Osteocyte (in vitro differentiated cells): ENCODE data around the gene WWC2. TPM values are rescaled to one million over a fixed set of nuclear protein-coding genes. Genes with fewer than 3 reads are reported as not detected.
A peak's percentile ranks its signal among the peaks of the same experiment; 100 is the strongest.

Source experiments
- DNase-seq: peaks from one replicate; pipeline ENCODE4 v3.0.0; 2021; ENCODE audit warnings: mixed read lengths; ENCODE audit not compliant: unreplicated experiment; ENCODE audit errors: extremely low spot score
- H3K27ac Mint-ChIP-seq: one replicate; pipeline ENCODE4 v1.8.0; 2021; ENCODE audit warnings: mild to moderate bottlenecking, mixed read lengths; ENCODE audit not compliant: unreplicated experiment
- H3K27me3 Mint-ChIP-seq: one replicate; pipeline ENCODE4 v1.8.0; 2021; ENCODE audit warnings: mixed read lengths; ENCODE audit not compliant: unreplicated experiment
- H3K36me3 Mint-ChIP-seq: one replicate; pipeline ENCODE4 v1.8.0; 2021; ENCODE audit warnings: mixed read lengths; ENCODE audit not compliant: unreplicated experiment
- H3K4me1 Mint-ChIP-seq: one replicate; pipeline ENCODE4 v1.8.0; 2021; ENCODE audit warnings: mixed read lengths; ENCODE audit not compliant: unreplicated experiment
- H3K4me3 Mint-ChIP-seq: one replicate; pipeline ENCODE4 v1.8.0; 2021; ENCODE audit warnings: mild to moderate bottlenecking, moderate library complexity, mixed read lengths; ENCODE audit not compliant: unreplicated experiment
- H3K9me3 Mint-ChIP-seq: one replicate; pipeline ENCODE4 v1.8.0; 2021; ENCODE audit warnings: mixed read lengths; ENCODE audit not compliant: unreplicated experiment
- total RNA-seq: library from RNA; stranded (reverse); gene quantifications from 2 replicates; pipeline ENCODE4 v1.2.1, GENCODE V29; 2021
- TF ChIP-seq, protein P1 (sequence below): fragments of 200-600 bp; sonication (generic); IDR thresholded peaks from 2 replicates; pipeline ENCODE4 v1.5.0; 2021; ENCODE audit warnings: antibody characterized with exemption, mild to moderate bottlenecking, moderate library complexity

WWC2 gene
- total RNA-seq, 1 donor from 2014 or later = 53.5 TPM

DNA sequence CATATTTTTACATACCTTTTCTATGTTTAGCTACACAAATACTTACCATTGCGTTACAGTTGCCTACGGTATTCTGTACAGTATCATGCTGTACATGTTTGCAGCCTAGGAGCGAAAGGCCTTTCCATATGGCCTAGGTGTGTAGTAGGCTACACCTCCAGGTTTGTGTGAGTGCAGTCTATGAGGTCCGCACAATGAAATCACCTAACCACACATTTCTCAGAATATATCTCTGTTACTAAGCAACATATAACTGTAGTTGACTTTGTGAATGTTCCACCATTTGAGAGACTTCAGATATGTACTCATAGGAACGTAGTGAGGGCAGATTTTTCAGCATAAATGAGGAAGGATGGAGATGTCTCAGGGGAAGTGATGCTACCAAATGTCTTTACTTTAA, 62.6 kb downstream of the WWC2 start:
- Mint-ChIP-seq H3K4me3 (no peak overlapping the region), H3K4me1 (peaks cover 51% of the 10 kb centered on the region), H3K27ac (no peak overlapping the region), H3K9me3 (no peaks in the 10 kb centered on the region), H3K36me3 (peaks cover 2% of the 10 kb centered on the region), H3K27me3 (no peaks in the 10 kb centered on the region)
- TF ChIP-seq, protein P1, sequence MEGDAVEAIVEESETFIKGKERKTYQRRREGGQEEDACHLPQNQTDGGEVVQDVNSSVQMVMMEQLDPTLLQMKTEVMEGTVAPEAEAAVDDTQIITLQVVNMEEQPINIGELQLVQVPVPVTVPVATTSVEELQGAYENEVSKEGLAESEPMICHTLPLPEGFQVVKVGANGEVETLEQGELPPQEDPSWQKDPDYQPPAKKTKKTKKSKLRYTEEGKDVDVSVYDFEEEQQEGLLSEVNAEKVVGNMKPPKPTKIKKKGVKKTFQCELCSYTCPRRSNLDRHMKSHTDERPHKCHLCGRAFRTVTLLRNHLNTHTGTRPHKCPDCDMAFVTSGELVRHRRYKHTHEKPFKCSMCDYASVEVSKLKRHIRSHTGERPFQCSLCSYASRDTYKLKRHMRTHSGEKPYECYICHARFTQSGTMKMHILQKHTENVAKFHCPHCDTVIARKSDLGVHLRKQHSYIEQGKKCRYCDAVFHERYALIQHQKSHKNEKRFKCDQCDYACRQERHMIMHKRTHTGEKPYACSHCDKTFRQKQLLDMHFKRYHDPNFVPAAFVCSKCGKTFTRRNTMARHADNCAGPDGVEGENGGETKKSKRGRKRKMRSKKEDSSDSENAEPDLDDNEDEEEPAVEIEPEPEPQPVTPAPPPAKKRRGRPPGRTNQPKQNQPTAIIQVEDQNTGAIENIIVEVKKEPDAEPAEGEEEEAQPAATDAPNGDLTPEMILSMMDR = no peak
- no peak for DNase-seq

DNA sequence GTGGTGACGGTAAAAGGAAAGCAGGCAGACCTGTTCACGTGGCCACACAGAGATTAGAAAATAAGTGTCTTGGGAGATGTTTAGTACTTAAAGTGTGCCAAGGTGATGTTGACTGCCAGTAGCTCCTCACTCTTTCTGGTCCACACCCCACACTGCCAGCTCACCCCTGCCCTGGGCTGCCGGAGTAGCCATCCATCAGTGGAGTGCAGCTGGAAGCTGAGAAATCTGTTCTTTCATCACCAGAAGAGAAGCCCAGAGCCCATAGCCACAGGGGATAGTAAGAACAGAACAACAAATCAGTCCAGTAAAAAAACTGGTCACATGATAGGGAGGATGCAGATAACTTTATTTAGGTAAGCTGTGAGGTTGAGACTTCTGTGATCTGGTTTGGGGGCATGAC, 64.1 kb downstream of the WWC2 start:
- Mint-ChIP-seq H3K4me1 (peaks cover 55% of the 10 kb centered on the region), H3K27ac (no peak overlapping the region), H3K4me3 (no peak overlapping the region), H3K9me3 (peaks cover 4% of the 10 kb centered on the region), H3K27me3 (no peaks in the 10 kb centered on the region), H3K36me3 (no peaks in the 10 kb centered on the region)
- DNase-seq = no peak
- TF ChIP-seq, protein P1 = no peak

DNA sequence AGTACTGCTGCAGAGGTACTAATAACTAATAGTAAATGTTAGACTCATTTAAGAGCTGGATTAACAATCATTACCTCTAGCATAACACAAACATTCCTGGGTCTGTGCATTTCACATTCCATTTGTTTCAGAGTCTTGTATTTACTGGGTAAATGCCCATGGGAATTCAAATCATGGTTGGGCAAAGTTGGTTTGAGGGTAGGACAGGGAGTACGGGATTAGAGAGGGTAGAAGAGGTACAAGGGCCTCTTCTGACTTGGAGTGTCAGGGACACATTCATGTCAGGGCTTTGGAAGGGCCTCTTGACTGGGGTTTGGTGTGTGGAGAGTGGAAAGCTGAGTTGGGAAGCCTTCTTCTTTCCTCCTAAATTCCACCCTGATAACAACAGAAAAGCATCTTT, 65.9 kb downstream of the WWC2 start:
- Mint-ChIP-seq H3K27ac (peak overlapping the region; percentile 79), H3K36me3 (no peaks in the 10 kb centered on the region), H3K27me3 (no peaks in the 10 kb centered on the region), H3K4me1 (peaks cover 48% of the 10 kb centered on the region), H3K9me3 (peaks cover 4% of the 10 kb centered on the region), H3K4me3 (peak overlapping the region; percentile 14)
- no peak for DNase-seq
- TF ChIP-seq, protein P1 = no peak

DNA sequence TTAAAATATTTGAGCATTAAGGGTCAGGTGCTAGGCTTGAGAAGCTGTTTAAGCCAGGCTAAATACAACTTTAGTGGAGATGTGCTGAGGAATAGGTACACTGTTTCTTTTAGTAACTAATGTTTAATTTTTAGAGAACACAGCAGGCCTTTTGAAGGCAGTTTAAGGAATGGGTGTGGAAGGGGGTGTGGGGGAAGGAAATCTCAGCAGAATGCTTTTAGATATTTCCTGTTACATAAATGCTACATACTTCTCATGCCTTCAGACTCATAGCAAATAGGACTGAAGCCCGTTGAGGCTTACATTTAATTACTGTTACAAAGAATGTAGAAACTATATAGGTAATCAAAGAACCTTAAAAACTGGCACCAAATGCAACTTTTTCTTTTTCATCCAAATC, 66.3 kb downstream of the WWC2 start:
- no peak for DNase-seq
- H3K4me3 Mint-ChIP-seq = no peak overlapping the region
- H3K4me1 Mint-ChIP-seq = peaks cover 48% of the 10 kb centered on the region
- H3K36me3 Mint-ChIP-seq = no peaks in the 10 kb centered on the region
- H3K9me3 Mint-ChIP-seq = peaks cover 4% of the 10 kb centered on the region
- H3K27me3 Mint-ChIP-seq = no peaks in the 10 kb centered on the region
- TF ChIP-seq, protein P1 = no peak
- H3K27ac Mint-ChIP-seq = peak overlapping the region; percentile 79

DNA sequence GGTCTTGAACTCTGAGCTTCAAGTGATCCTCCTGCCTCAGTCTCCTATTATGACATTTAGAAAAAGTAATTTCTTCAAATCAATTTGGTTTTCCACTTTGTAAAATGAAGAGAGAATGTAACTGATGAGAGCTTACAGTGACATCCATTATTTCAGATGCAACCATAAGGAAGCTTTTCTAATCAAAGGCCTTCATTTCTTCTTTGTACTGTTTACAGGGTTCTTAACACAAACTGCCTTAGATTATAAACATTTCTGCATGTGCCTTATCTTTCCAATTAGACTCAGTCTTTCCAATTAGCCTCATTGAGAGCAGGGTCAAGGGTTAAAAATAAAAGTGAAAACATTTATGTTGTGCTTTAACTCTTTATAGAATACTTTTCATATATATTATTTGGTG, 71.8 kb downstream of the WWC2 start:
- Mint-ChIP-seq H3K36me3 (no peaks in the 10 kb centered on the region), H3K4me3 (no peak overlapping the region), H3K9me3 (peaks cover 4% of the 10 kb centered on the region), H3K4me1 (peaks cover 67% of the 10 kb centered on the region), H3K27me3 (no peaks in the 10 kb centered on the region), H3K27ac (no peak overlapping the region)
- DNase-seq = no peak
- TF ChIP-seq, protein P1 = no peak
